HG02885 (cell line): Measurements from ENCODE around the gene BTBD1.

Experiments used
- ATAC-seq: cut with Tn5 transposase; IDR thresholded peaks from one replicate; pipeline ENCODE4 v1.9.1; 2021; ENCODE audit warnings: mild to moderate bottlenecking; ENCODE audit not compliant: unreplicated experiment, poor library complexity

The BTBD1 gene

GRCh38 chr15:83066734-83067637 is at the start of gene BTBD1:
Gene BTBD1 (minus strand): TSS chr15:83067252. CDS start chr15:83067151, 101 bp downstream.
- ATAC-seq = peak; percentile 87

- ATAC-seq = peak; percentile 90
These were observed 48.9 kb upstream of the BTBD1 start for GRCh38 chr15:83115831-83116565.

GRCh38 chr15:83115410-83115809 is 48.4 kb upstream of the BTBD1 start:
- no peak for ATAC-seq

GRCh38 chr15:83114856-83115255 is 47.8 kb upstream of the BTBD1 start:
- no peak for ATAC-seq

GRCh38 chr15:83113881-83114674 is 47.0 kb upstream of the BTBD1 start:
- ATAC-seq = no peak

GRCh38 chr15:83112956-83113299 is 45.9 kb upstream of the BTBD1 start:
- ATAC-seq = no peak

GRCh38 chr15:83112233-83112955 is 45.3 kb upstream of the BTBD1 start:
- no peak for ATAC-seq

- ATAC-seq = no peak
These were observed 44.1 kb upstream of the BTBD1 start for GRCh38 chr15:83111149-83111548.

- no peak for ATAC-seq
These were observed 43.3 kb upstream of the BTBD1 start for GRCh38 chr15:83110381-83110780.

- ATAC-seq = no peak
These were observed 42.5 kb upstream of the BTBD1 start for GRCh38 chr15:83109532-83109931.

- peak; percentile 68 for ATAC-seq
These were observed 41.5 kb upstream of the BTBD1 start for GRCh38 chr15:83108266-83109219.

- ATAC-seq = no peak
These were observed 40.8 kb upstream of the BTBD1 start for GRCh38 chr15:83107841-83108181.

- ATAC-seq = no peak
These were observed 40.2 kb upstream of the BTBD1 start, which contains the start of gene TM6SF1 for GRCh38 chr15:83106994-83107840. Gene TM6SF1 (plus strand): TSS chr15:83107645. CDS start chr15:83107681, 36 bp downstream.

GRCh38 chr15:83105440-83105839 is 38.4 kb upstream of the BTBD1 start:
- no peak for ATAC-seq

- no peak for ATAC-seq
These were observed 37.1 kb upstream of the BTBD1 start for GRCh38 chr15:83104141-83104540.

- no peak for ATAC-seq
These were observed 35.3 kb upstream of the BTBD1 start for GRCh38 chr15:83102346-83102745.

- no peak for ATAC-seq
These were observed 33.1 kb upstream of the BTBD1 start for GRCh38 chr15:83100097-83100646.

GRCh38 chr15:83099290-83099689 is 32.2 kb upstream of the BTBD1 start:
- no peak for ATAC-seq
